Stomach smooth muscle (tissue), 2 donors: ENCODE measurements around the gene KIAA0408.
A peak's percentile ranks its signal among the peaks of the same experiment; 100 is the strongest.

Experiments
- H3K27ac ChIP-seq: one replicate; pipeline ENCODE4 v1.7.0; 2013; ENCODE audit warnings: mild to moderate bottlenecking, low read length, inconsistent platforms
- H3K27me3 ChIP-seq, 2 donors: one replicate each; pipeline ENCODE4 v1.7.0; 2013; ENCODE audit warnings: low read length in 2 of 2; ENCODE audit not compliant: insufficient read depth in 2 of 2, control insufficient read depth in 1 of 2
- H3K36me3 ChIP-seq, 2 donors: one replicate each; pipeline ENCODE4 v1.7.0; 2013; ENCODE audit warnings: low read length in 2 of 2; ENCODE audit not compliant: control insufficient read depth in 2 of 2, insufficient read depth in 2 of 2
- H3K4me1 ChIP-seq: one replicate; pipeline ENCODE4 v1.7.0; 2013; ENCODE audit warnings: low read length; ENCODE audit not compliant: control insufficient read depth, insufficient read depth
- H3K4me3 ChIP-seq, 2 donors: one replicate each; pipeline ENCODE4 v1.7.0; 2013; ENCODE audit warnings: low read length in 2 of 2
- H3K9ac ChIP-seq, 2 donors: one replicate each; pipeline ENCODE4 v1.7.0; 2013; ENCODE audit warnings: low read length in 2 of 2, mild to moderate bottlenecking in 1 of 2
- H3K9me3 ChIP-seq, 2 donors: one replicate each; pipeline ENCODE4 v1.7.0; 2013; ENCODE audit warnings: low read length in 2 of 2; ENCODE audit not compliant: control insufficient read depth in 2 of 2
- donor health status: healthy.
- donor health status: Pancreatic carcinoma.

The KIAA0408 gene

GRCh38 chr6:127459231-127459641 lies at the start of gene KIAA0408:
Gene KIAA0408, minus strand, starts transcription at chr6:127459389. Its CDS starts 5,408 bp downstream, at chr6:127453981.
- Histone ChIP-seq H3K4me1 (peaks cover 3% of the 10 kb centered on the region), H3K27ac (peak within 1 kb of the TSS; percentile 64), H3K36me3 (no peaks in the 10 kb centered on the region), H3K27me3 (no peaks in the 10 kb centered on the region), H3K9me3 (no peaks in the 10 kb centered on the region), H3K9ac (peak within 1 kb of the TSS; percentile 42 to 81), H3K4me3 (peak within 1 kb of the TSS; percentile 61 to 85)

- Histone ChIP-seq H3K4me1 (no peaks in the 10 kb centered on the region), H3K27me3 (no peaks in the 10 kb centered on the region), H3K36me3 (no peaks in the 10 kb centered on the region), H3K9ac (no peak overlapping the region), H3K27ac (no peak overlapping the region), H3K9me3 (no peaks in the 10 kb centered on the region), H3K4me3 (no peak overlapping the region)
These were observed 47.7 kb upstream of the KIAA0408 start for GRCh38 chr6:127506894-127507293.

GRCh38 chr6:127503022-127503421 lies 43.8 kb upstream of the KIAA0408 start:
- no peaks in the 10 kb centered on the region for H3K27me3 ChIP-seq
- no peak overlapping the region for H3K4me3 ChIP-seq
- no peaks in the 10 kb centered on the region for H3K4me1 ChIP-seq
- no peak overlapping the region for H3K27ac ChIP-seq
- no peaks in the 10 kb centered on the region for H3K9me3 ChIP-seq
- no peaks in the 10 kb centered on the region for H3K36me3 ChIP-seq
- H3K9ac ChIP-seq = no peak overlapping the region

GRCh38 chr6:127497410-127497809 lies 38.2 kb upstream of the KIAA0408 start:
- Histone ChIP-seq H3K36me3 (no peaks in the 10 kb centered on the region), H3K9ac (no peak overlapping the region), H3K27ac (no peak overlapping the region), H3K4me1 (no peaks in the 10 kb centered on the region), H3K9me3 (no peaks in the 10 kb centered on the region), H3K27me3 (no peaks in the 10 kb centered on the region), H3K4me3 (no peak overlapping the region)

- H3K4me1 ChIP-seq = no peaks in the 10 kb centered on the region
- H3K4me3 ChIP-seq = no peak overlapping the region
- H3K27ac ChIP-seq = no peak overlapping the region
- H3K9me3 ChIP-seq = no peaks in the 10 kb centered on the region
- H3K9ac ChIP-seq = no peak overlapping the region
- H3K27me3 ChIP-seq = no peaks in the 10 kb centered on the region
- no peaks in the 10 kb centered on the region for H3K36me3 ChIP-seq
These were observed 37.3 kb upstream of the KIAA0408 start for GRCh38 chr6:127496471-127496870.

GRCh38 chr6:127494240-127494767 lies 35.1 kb upstream of the KIAA0408 start:
- Histone ChIP-seq H3K27ac (no peak overlapping the region), H3K9ac (no peak overlapping the region), H3K36me3 (no peaks in the 10 kb centered on the region), H3K4me1 (no peaks in the 10 kb centered on the region), H3K9me3 (no peaks in the 10 kb centered on the region), H3K4me3 (no peak overlapping the region), H3K27me3 (no peaks in the 10 kb centered on the region)

- Histone ChIP-seq H3K9ac (no peak overlapping the region), H3K4me1 (no peaks in the 10 kb centered on the region), H3K9me3 (no peaks in the 10 kb centered on the region), H3K36me3 (no peaks in the 10 kb centered on the region), H3K27ac (no peak overlapping the region), H3K4me3 (no peak overlapping the region), H3K27me3 (no peaks in the 10 kb centered on the region)
These were observed 30.1 kb upstream of the KIAA0408 start for GRCh38 chr6:127489248-127489647.

GRCh38 chr6:127486934-127487333 lies 27.7 kb upstream of the KIAA0408 start:
- Histone ChIP-seq H3K36me3 (no peaks in the 10 kb centered on the region), H3K4me1 (peaks cover 2% of the 10 kb centered on the region), H3K27ac (no peak overlapping the region), H3K27me3 (no peaks in the 10 kb centered on the region), H3K9ac (no peak overlapping the region), H3K9me3 (no peaks in the 10 kb centered on the region), H3K4me3 (no peak overlapping the region)

- no peaks in the 10 kb centered on the region for H3K9me3 ChIP-seq
- H3K27ac ChIP-seq = no peak overlapping the region
- H3K4me3 ChIP-seq = peak overlapping the region; percentile 30 to 33
These were observed 25.1 kb upstream of the KIAA0408 start for GRCh38 chr6:127484212-127484863.

GRCh38 chr6:127483399-127484055 lies 24.3 kb upstream of the KIAA0408 start:
- H3K4me1 ChIP-seq = peaks cover 2% of the 10 kb centered on the region
- no peaks in the 10 kb centered on the region for H3K27me3 ChIP-seq
- H3K36me3 ChIP-seq = no peaks in the 10 kb centered on the region
- H3K9ac ChIP-seq = no peak overlapping the region
- H3K9me3 ChIP-seq = no peaks in the 10 kb centered on the region
- H3K27ac ChIP-seq = no peak overlapping the region
- H3K4me3 ChIP-seq = peak overlapping the region; percentile 30 to 33

More at GRCh38 chr6:127484212-127484863, 25.1 kb upstream of the KIAA0408 start:
- H3K27me3 ChIP-seq = no peaks in the 10 kb centered on the region
- H3K9ac ChIP-seq = no peak overlapping the region
- H3K4me1 ChIP-seq = peaks cover 2% of the 10 kb centered on the region
- H3K36me3 ChIP-seq = no peaks in the 10 kb centered on the region

- H3K36me3 ChIP-seq = no peaks in the 10 kb centered on the region
- no peak overlapping the region for H3K27ac ChIP-seq
- no peak overlapping the region for H3K4me3 ChIP-seq
- H3K27me3 ChIP-seq = no peaks in the 10 kb centered on the region
- no peak overlapping the region for H3K9ac ChIP-seq
- peaks cover 2% of the 10 kb centered on the region for H3K4me1 ChIP-seq
- no peaks in the 10 kb centered on the region for H3K9me3 ChIP-seq
These were observed 23.1 kb upstream of the KIAA0408 start for GRCh38 chr6:127482325-127482724.
